ENCODE measurements around the gene SMPD2.

DNA sequence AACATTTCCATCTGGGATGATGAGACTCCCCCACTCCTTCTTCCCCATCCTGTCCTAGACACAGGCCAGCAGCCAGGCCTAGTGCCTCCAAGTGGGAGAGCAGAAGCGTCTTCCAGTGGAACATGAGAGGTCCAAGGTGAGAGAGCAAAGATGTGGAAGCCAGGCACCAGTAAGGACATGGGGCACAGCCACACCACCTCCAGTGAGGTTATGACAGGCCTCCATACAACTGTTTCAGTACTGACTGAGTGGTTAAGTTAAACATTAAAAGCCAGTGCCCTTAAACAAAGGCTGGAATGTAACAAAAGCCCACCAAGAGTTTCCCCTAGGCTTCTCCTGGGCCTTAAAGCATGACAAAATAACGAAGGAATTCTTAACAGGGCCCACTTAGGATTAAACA is 37.2 kb downstream of the SMPD2 start:
- TF ChIP-seq CTCF (IDR thresholded peaks at IDR 0.05) (no peak), TCF7L2 (IDR thresholded peaks at IDR 0.05; ENCODE audit: low read depth, low read length) (no peak), SIN3A (IDR thresholded peaks at IDR 0.05; ENCODE audit: borderline replicate concordance, insufficient read depth, low read depth, low read length) (no peak)
- TF ChIP-seq, protein P1, sequence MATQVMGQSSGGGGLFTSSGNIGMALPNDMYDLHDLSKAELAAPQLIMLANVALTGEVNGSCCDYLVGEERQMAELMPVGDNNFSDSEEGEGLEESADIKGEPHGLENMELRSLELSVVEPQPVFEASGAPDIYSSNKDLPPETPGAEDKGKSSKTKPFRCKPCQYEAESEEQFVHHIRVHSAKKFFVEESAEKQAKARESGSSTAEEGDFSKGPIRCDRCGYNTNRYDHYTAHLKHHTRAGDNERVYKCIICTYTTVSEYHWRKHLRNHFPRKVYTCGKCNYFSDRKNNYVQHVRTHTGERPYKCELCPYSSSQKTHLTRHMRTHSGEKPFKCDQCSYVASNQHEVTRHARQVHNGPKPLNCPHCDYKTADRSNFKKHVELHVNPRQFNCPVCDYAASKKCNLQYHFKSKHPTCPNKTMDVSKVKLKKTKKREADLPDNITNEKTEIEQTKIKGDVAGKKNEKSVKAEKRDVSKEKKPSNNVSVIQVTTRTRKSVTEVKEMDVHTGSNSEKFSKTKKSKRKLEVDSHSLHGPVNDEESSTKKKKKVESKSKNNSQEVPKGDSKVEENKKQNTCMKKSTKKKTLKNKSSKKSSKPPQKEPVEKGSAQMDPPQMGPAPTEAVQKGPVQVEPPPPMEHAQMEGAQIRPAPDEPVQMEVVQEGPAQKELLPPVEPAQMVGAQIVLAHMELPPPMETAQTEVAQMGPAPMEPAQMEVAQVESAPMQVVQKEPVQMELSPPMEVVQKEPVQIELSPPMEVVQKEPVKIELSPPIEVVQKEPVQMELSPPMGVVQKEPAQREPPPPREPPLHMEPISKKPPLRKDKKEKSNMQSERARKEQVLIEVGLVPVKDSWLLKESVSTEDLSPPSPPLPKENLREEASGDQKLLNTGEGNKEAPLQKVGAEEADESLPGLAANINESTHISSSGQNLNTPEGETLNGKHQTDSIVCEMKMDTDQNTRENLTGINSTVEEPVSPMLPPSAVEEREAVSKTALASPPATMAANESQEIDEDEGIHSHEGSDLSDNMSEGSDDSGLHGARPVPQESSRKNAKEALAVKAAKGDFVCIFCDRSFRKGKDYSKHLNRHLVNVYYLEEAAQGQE (IDR thresholded peaks at IDR 0.05; ENCODE audit: insufficient read depth in 1 of 2, low read depth in 2 of 2, low read length in 1 of 2): no peak
